Superior temporal gyrus (tissue), 1 donor: Measurements from ENCODE around the gene ABCA7.
A peak's percentile ranks its signal among the peaks of the same experiment; 100 is the strongest.
"Not testable (repeated sequence)": the region's sequence is repeated elsewhere in the genome, so short reads cannot be mapped to it uniquely, and the experiment has no call there.

Experiments
- DNase-seq: peaks from one replicate; pipeline ENCODE4 v3.0.0-alpha.2; 2016; ENCODE audit errors: extremely low spot score

ABCA7 gene

DNA sequence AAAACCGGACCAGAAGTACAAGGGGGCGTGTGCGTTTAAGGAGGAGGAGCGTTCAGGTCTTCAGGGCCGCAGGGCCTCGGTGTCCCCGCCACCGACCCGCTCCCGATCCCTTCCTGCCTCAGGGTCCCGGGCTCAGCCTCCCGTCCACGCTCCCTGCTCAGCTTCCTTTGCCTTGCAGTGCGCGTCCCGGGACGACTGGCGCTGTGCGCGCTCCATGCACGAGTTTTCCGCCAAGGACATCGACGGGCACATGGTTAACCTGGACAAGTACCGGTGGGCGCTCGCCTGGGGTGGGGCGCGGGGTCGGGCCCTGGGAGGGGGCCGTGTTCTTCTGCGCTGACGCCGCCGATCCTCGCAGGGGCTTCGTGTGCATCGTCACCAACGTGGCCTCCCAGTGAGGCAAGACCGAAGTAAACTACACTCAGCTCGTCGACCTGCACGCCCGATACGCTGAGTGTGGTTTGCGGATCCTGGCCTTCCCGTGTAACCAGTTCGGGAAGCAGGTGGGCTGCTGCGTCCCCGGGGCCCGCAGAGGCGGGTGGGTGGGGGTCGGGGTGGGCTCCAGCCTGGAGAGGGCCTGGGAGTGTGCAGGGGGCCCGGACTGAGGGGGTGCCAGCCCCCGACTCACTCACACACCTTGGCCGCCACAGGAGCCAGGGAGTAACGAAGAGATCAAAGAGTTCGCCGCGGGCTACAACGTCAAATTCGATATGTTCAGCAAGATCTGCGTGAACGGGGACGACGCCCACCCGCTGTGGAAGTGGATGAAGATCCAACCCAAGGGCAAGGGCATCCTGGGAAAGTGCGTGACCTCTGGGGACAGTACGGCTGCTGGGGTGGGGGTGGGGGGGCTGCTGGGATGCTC, 65.3 kb downstream of the ABCA7 start:
- DNase-seq, result no peak

DNA sequence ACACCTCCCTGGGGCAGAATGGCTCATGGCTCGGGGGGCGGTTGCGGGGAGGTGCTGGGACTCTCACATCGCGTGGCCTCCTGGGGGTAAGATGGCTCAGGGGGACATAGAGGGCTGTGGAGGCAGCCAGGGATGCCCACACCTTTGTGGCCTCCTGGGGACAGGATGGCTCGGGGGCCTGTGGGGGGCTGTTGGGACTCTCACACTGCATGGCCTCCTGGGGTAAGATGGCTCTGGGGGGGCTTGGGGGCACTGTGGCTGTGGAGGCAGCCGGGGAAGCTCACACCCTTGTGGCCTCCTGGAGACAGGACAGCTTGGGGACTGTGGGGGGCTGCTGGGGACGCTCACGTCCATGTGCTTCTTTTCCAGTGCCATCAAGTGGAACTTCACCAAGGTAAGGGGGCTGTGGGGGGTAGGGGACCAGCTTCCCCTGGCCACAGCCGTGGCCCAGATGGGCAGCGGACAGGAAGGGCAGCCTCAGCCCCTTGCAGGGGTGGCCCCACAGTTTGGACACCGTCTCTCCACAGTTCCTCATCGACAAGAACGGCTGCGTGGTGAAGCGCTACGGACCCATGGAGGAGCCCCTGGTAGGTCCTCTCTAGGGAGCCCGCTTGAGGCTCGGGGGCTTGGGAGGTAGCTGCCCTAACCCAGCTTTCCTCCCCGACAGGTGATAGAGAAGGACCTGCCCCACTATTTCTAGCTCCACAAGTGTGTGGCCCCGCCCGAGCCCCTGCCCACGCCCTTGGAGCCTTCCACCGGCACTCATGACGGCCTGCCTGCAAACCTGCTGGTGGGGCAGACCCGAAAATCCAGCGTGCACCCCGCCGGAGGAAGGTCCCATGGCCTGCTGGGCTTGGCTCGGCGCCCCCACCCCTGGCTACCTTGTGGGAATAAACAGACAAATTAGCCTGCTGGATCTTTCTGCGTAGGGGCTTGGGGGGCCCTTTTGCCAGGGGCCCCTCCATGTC, 66.2 kb downstream of the ABCA7 start:
- no peak for DNase-seq

- no peak for DNase-seq
Measured at GRCh38 chr19:1106841-1107660, 67.1 kb downstream of the ABCA7 start.

DNA sequence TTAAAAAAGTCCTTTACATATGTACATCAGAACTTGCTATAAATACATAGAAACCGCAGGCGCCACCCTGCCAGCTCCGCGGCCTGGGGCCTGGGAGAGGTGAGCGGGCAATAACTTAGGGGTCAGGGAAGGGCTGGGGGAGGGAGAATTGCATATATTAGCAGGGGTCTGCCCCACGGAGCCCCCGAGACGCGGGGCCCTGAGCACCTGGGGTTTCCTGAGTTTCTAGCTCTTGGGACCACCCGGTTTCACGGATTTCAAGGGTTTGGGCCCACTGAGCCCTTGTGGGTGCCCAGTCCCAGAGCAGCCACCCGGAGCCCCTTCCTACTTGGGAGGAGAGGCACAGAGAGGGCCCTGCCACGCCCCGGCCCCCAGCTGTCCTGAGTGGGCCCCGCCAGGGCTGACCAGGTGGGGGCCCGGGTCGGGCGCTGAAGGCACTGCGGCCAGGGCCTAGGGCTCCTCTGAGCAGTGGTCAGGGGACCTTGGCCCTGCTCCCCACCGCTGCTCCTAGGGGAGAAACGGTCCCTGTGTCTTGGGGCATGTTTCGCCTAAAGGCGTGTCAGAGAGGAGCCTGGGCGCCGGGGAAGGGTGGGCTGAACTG, 67.9 kb downstream of the ABCA7 start:
- no peak for DNase-seq

GRCh38 chr19:1108291-1109031, 68.6 kb downstream of the ABCA7 start:
- DNase-seq, result no peak

GRCh38 chr19:1109032-1109551, 69.2 kb downstream of the ABCA7 start:
- DNase-seq, result no peak

GRCh38 chr19:1109697-1110671, 70.1 kb downstream of the ABCA7 start:
- no peak for DNase-seq

- DNase-seq, result no peak
Measured at GRCh38 chr19:1110809-1111640, 71.1 kb downstream of the ABCA7 start.

DNA sequence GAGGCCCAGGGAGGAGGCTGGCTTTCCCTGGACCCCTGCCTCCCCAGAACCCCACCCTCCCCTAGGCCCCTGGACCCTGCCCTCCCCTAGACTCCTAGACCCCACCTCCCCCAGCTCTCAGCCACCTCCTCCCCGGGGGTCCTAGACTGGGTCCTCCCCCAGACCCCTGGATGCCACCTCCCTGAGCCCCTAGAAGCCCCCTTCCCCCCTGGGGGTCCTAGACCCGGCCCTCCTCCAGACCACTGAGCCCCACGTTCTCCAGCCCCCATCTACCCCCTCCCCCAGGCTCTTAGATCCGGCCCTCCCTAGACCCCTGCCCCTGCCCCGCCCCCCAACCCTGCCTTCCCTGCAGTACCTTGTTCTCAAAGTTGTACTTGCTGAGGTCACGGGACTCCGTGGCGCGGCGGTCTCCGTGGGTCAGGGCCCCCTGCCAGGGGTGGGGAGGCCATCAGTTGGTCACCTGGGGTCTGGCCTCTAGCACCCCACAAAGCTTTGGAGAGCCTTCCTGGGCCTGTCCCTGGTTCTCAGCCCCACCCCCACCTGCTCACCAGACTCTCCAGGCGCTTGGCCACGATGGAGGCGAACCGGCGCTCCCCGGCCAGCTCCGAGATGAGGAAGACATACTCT, 71.8 kb downstream of the ABCA7 start:
- DNase-seq, result no peak

DNA sequence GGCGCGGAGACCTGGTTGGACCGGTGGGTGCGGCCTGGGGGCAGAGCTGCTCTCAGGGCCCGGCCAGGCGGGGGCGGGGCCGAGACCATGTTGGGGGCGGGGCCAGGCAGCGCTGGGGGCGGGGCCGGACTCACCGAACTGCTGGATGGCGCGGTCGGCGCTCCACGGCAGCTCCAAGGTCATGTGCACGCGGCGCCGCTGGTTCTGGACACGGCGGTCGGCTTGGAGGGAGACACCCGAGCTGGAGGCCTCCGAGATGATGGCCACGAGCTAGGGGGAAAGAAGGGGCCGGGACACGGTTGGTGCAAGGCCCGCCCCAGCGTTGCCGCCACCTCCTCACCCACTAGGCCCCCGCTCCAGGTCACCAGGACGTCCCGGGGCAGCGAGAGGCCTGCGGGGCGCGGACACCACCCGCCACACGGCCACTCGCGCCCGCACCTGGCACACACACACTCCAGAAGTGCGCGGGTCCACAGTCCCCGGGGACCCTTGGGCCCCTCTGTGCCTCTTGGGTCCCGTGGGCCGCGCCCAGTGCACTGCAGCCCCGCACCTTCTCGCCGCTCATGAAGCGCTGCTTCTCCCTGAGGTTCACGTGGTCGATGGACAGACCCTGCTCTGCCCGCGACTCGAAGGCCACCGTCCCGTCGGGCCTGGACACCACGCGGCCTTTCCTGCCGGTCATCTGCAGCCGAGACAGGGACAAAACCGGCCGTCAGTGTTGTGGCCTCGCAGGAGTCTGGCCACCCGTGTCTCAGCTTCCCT, 72.5 kb downstream of the ABCA7 start:
- no peak for DNase-seq

- peak; percentile 89 for DNase-seq
Measured at GRCh38 chr19:1113030-1113985, 73.4 kb downstream of the ABCA7 start.

DNA sequence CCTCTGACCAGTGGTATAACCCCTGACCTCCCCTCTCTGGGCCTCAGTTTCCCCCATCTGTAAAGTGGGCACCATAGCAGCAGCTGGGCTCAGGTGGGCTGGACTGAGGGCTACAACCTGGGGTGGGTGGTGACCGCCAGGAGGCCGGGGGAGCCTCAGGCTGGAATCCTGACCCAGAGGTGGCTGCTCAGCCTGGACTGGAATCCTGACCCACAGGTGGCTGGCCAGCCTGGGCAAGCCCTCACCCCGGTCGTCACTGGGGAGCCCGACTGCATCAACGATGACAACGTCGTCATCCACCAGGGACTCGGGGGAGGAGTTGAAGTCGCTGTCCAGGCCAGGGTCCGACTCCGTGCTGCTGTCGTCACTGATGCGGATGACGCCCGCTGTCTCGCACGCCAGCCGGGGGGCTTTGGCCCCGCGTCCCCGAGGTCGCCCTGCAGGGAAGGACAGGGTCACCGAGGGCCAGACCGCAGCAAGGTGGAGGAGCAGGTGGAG, 74.1 kb downstream of the ABCA7 start:
- DNase-seq, result no peak

DNA sequence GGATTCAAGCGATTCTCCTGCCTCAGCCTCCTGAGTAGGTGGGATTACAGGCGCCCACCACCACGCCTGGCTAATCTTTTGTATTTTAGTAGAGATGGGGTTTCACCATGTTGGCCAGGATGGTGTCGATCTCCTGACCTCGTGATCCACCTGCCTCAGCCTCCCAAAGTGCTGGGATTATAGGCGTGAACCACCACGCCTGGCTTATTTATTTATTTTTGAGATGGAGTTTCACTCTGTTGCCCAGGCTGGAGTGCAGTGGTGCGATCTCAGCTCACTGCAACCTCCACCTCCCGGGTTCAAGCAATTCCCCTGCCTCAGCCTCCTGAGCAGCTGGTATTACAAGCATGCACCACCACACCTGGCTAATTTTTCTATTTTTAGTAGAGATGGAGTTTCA, 74.8 kb downstream of the ABCA7 start:
- DNase-seq, result not testable (repeated sequence)
